GM15510 (cell line): Measurements from ENCODE around the gene PLEKHA1.

Experiments
- POLR2A ChIP-seq: IDR thresholded peaks from 3 replicates; pipeline ENCODE4 v1.6.1; 2011; ENCODE audit warnings: borderline replicate concordance; ENCODE audit not compliant: insufficient read length; ENCODE audit errors: extremely low read depth

PLEKHA1 gene

DNA sequence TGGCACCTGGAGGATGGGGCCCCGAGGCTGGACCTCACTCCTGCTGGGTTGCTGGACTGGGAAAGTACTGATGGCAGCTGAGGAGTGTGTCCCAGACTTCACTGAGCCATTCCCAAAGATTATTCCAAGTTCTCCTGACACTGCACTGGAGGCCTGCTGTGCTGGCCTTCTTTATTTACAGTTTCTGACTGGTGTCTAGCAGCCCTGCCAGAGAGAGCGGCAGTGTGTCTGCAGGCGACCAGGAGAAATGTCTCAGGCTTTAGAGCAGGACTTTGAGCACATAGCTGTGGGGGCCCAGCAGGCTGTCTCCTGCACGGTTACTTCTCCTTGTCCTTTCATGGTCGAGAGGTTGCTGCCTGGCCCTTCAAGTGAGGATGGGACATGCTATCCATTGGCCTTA is 102.9 kb downstream of the PLEKHA1 start:
- no peak for TF ChIP-seq POLR2A

DNA sequence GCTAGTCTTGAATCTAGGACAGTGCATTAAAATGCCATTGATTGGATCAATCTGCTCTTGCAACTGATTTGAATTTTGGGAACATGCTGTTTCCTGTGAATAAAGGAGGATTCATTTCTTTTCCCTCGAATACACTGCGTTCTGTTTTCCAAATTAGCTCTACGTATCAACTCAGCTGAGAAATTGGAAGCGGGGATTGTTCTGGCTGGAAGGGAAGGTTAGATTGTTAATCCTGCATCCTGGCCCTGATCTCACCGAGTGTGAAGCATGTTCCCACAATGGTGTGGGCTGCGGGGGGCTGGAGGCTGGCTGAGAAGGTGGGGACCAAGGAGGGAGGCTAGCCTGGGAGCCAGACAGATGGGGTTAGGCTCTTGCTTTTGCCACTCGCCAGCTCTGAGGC is 104.5 kb downstream of the PLEKHA1 start:
- TF ChIP-seq POLR2A = no peak

DNA sequence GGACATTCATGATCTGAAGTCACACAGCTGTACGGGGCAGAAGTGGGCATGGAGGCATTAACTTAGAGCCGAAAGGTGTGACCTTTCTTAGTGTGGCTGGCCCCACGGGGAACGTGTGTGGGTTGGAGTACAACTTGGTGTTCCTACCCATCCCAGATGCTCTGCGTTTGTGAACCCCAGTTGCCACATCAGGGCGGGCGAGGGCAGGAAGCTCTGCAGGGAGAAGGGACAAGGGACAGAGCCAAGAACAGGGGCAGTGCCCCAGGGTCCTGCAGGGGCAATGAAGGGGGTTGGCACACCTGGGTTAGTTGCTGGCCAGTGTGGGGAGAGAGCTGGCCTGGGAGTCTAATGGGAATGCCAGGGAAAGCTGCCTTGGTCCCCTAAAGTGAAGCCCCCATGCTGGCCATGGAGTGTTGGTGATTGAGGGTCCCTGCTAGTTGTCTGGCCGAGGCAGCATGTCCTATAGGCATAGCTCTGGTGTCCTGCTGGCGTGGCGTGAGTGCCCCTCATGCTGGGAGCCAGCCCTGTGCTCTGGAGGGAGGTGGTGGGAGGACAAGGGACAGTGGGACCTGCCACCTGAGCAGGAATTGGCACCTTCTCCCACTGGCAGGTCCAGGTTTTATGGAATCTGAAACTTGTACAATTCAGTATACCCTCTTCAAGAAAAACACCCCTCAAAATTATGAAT is 105.8 kb downstream of the PLEKHA1 start:
- no peak for TF ChIP-seq POLR2A

DNA sequence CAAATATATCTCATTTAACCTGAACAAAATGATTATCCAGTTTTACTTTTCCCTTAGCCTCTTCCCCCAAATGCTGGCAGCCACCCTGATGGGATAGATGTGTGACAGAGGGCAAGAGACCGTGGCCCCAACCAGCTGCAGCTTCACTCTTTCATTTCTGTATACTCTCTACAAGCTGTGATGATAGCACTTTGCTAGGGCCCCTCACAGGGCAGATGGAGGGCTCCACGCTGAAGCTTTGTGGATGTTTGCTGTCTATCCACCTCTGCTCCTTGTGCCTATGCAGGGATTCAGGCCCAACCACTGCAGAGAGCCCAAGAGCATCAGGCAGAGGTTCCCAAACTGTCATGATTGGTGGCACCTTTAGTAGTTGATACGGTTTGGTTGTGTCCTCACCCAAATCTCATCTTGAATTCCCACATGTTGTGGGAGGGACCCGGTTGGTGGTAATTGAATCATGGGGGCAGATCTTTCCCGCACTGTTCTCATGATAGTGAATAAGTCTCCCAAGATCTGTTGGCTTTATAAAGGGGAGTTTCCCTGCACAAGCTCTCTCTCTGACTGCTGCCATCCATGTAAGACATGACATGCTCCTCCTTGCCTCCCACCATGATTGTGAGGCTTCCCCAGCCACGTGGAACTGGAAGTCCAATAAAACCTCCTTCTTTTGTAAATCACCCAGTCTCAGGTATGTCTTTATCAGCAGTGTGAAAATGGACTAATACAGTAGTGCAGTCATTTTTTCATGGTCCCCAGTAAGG is 107.0 kb downstream of the PLEKHA1 start:
- TF ChIP-seq POLR2A = no peak
